Astrocyte (in vitro differentiated cells and primary cell): ENCODE data around the gene TNRC18. TPM values are rescaled to one million over a fixed set of nuclear protein-coding genes. Genes with fewer than 3 reads are reported as not detected.

Experiments
- DNase-seq: peaks from one replicate; pipeline ENCODE4 v3.0.0-alpha.2; 2010; ENCODE audit warnings: low read depth
- FAIRE-seq: peaks from 2 replicates; lab custom pipeline; 2011; peaks lifted over from hg19 to GRCh38; lab: Jason Lieb, UNC
- H2AFZ ChIP-seq: 2 replicates; pipeline ENCODE4 v1.6.0; 2012; ENCODE audit warnings: low read depth, low read length, inconsistent platforms
- H3K27ac ChIP-seq: 2 replicates; pipeline ENCODE4 v1.5.1; 2011; ENCODE audit warnings: low read depth, low read length, inconsistent platforms
- H3K27me3 ChIP-seq: 2 replicates; pipeline ENCODE4 v1.6.0; 2011; ENCODE audit warnings: low read length, inconsistent platforms; ENCODE audit not compliant: insufficient read depth
- H3K36me3 ChIP-seq: 2 replicates; pipeline ENCODE4 v1.5.1; 2011; ENCODE audit warnings: low read length, inconsistent platforms; ENCODE audit not compliant: insufficient read depth
- H3K4me1 ChIP-seq: 2 replicates; pipeline ENCODE4 v1.5.1; 2011; ENCODE audit warnings: low read length, inconsistent platforms; ENCODE audit not compliant: insufficient read depth
- H3K4me2 ChIP-seq: 2 replicates; pipeline ENCODE4 v1.6.0; 2012; ENCODE audit warnings: low read length, inconsistent platforms
- H3K4me3 ChIP-seq: 2 replicates; pipeline ENCODE4 v1.5.1; 2011; ENCODE audit warnings: low read depth, mild to moderate bottlenecking, low read length, inconsistent platforms; ENCODE audit not compliant: insufficient read depth
- H3K79me2 ChIP-seq: 2 replicates; pipeline ENCODE4 v1.6.0; 2012; ENCODE audit warnings: mild to moderate bottlenecking, low read length, inconsistent platforms; ENCODE audit not compliant: insufficient read depth
- H3K9ac ChIP-seq: 2 replicates; pipeline ENCODE4 v1.6.0; 2012; ENCODE audit warnings: mild to moderate bottlenecking, low read length, inconsistent platforms
- H3K9me3 ChIP-seq: 2 replicates; pipeline ENCODE4 v1.5.1; 2012; ENCODE audit warnings: low read depth, mild to moderate bottlenecking, low read length, inconsistent platforms; ENCODE audit not compliant: insufficient read depth
- H4K20me1 ChIP-seq: 2 replicates; pipeline ENCODE4 v1.6.0; 2012; ENCODE audit warnings: low read length, inconsistent platforms; ENCODE audit not compliant: insufficient read depth
- H3K27ac Mint-ChIP-seq: one replicate; pipeline ENCODE4 v1.8.0; 2021; ENCODE audit warnings: mild to moderate bottlenecking, mixed read lengths; ENCODE audit not compliant: unreplicated experiment
- H3K27me3 Mint-ChIP-seq: one replicate; pipeline ENCODE4 v1.8.0; 2021; ENCODE audit warnings: low read depth, mixed read lengths; ENCODE audit not compliant: unreplicated experiment
- H3K36me3 Mint-ChIP-seq: one replicate; pipeline ENCODE4 v1.8.0; 2021; ENCODE audit warnings: low read depth, mixed read lengths; ENCODE audit not compliant: unreplicated experiment
- H3K4me1 Mint-ChIP-seq: one replicate; pipeline ENCODE4 v1.8.0; 2021; ENCODE audit warnings: low read depth, mixed read lengths; ENCODE audit not compliant: unreplicated experiment
- H3K4me3 Mint-ChIP-seq: one replicate; pipeline ENCODE4 v1.8.0; 2021; ENCODE audit warnings: mild to moderate bottlenecking, moderate library complexity, mixed read lengths; ENCODE audit not compliant: unreplicated experiment
- H3K9me3 Mint-ChIP-seq: one replicate; pipeline ENCODE4 v1.8.0; 2021; ENCODE audit warnings: mild to moderate bottlenecking, mixed read lengths; ENCODE audit not compliant: unreplicated experiment
- EZH2 ChIP-seq: IDR thresholded peaks from 2 replicates; pipeline ENCODE4 v1.6.1; 2012; ENCODE audit warnings: mild to moderate bottlenecking, low read length, inconsistent platforms; ENCODE audit not compliant: insufficient read depth
- total RNA-seq: library from RNA; stranded (reverse); gene quantifications from 2 replicates; pipeline ENCODE4 v1.2.1, GENCODE V29; 2021
- TF ChIP-seq, protein P1 (sequence below): IDR thresholded peaks from 2 replicates; pipeline ENCODE4 v1.5.1; 2011; ENCODE audit warnings: low read depth, mild to moderate bottlenecking, inconsistent platforms, low read length, moderate library complexity; ENCODE audit not compliant: insufficient read depth

The TNRC18 gene
- total RNA-seq, 1 donor from 2014 or later: 84.3 TPM

DNA sequence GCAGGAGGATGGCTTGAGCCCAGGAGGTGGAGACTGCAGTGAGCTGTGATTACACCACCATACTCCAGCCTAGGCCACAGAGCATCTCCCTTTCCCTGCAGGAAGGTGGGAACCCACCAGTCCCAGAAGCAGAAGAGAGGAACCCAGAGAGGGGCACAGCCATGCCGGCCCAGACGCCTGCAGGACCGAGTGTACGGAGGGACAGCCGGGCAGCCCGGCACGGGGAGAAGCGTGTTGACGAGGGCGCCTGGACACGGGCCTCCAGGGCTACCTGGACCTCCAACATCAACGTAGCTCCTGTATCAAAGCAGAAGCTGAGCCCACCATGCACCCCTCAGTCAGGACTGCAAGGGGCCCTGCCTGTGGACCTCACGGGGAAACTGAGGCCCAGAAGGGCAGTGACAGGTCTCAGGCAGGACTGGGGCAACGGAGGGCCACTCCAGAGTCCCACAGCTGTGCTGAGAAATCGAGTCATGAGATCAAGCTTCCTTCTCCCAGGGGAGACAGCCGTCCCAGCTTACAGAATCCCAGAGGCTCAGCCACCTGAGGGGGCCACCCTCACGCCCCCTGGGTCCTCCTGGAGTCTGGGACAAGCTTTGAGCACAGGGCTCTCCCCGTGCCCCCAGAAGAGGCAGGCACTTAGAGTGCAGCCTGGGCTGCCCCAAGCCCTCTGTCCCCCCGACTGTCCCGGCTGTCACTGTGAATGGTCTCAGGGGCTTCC lies 43.1 kb downstream of the TNRC18 start:
- H3K27me3 ChIP-seq: no peaks in the 10 kb centered on the region
- no peaks in the 10 kb centered on the region for H3K36me3 ChIP-seq
- peaks cover 87% of the 10 kb centered on the region for H4K20me1 ChIP-seq
- peaks cover 10% of the 10 kb centered on the region for H3K4me1 ChIP-seq
- DNase-seq: no peak
- H3K27ac ChIP-seq: no peak overlapping the region
- Mint-ChIP-seq H3K36me3 (peaks cover 8% of the 10 kb centered on the region), H3K27ac (no peak overlapping the region), H3K9me3 (no peaks in the 10 kb centered on the region), H3K4me1 (peaks cover 2% of the 10 kb centered on the region), H3K27me3 (no peaks in the 10 kb centered on the region), H3K4me3 (no peak overlapping the region)
- H3K79me2 ChIP-seq: peaks cover 84% of the 10 kb centered on the region
- no peaks in the 10 kb centered on the region for H3K9me3 ChIP-seq
- H3K4me2 ChIP-seq: no peak overlapping the region
- H2AFZ ChIP-seq: no peak overlapping the region
- no peak for TF ChIP-seq EZH2
- TF ChIP-seq, protein P1, sequence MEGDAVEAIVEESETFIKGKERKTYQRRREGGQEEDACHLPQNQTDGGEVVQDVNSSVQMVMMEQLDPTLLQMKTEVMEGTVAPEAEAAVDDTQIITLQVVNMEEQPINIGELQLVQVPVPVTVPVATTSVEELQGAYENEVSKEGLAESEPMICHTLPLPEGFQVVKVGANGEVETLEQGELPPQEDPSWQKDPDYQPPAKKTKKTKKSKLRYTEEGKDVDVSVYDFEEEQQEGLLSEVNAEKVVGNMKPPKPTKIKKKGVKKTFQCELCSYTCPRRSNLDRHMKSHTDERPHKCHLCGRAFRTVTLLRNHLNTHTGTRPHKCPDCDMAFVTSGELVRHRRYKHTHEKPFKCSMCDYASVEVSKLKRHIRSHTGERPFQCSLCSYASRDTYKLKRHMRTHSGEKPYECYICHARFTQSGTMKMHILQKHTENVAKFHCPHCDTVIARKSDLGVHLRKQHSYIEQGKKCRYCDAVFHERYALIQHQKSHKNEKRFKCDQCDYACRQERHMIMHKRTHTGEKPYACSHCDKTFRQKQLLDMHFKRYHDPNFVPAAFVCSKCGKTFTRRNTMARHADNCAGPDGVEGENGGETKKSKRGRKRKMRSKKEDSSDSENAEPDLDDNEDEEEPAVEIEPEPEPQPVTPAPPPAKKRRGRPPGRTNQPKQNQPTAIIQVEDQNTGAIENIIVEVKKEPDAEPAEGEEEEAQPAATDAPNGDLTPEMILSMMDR: no peak
- FAIRE-seq: no peak
- no peak overlapping the region for H3K9ac ChIP-seq
- H3K4me3 ChIP-seq: no peak overlapping the region

DNA sequence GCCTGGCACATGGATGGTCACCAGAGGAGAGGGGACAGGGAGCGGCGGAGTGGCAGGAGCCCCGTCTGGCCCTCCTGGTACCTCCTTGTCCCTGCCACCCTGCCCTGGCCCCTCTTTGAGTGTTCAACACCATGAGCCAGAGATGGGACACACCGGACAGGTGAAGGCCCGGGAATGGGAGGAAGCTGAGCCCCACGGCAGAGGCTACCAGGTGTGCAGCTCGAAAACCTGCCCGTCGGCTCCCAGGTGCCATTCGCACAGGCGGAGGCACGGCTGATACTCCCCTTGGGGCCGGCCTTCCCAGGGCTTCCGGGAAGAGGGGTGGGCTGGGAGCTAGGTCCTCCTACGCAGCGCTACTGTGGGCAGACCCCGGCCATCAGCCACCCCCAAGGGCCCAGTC lies 44.1 kb downstream of the TNRC18 start:
- Mint-ChIP-seq H3K36me3 (peaks cover 7% of the 10 kb centered on the region), H3K4me1 (peaks cover 2% of the 10 kb centered on the region), H3K9me3 (no peaks in the 10 kb centered on the region), H3K27ac (no peak overlapping the region), H3K4me3 (no peak overlapping the region), H3K27me3 (no peaks in the 10 kb centered on the region)
- Histone ChIP-seq H2AFZ (no peak overlapping the region), H4K20me1 (peaks cover 92% of the 10 kb centered on the region), H3K4me3 (no peak overlapping the region), H3K4me1 (peaks cover 10% of the 10 kb centered on the region), H3K27me3 (no peaks in the 10 kb centered on the region), H3K4me2 (no peak overlapping the region), H3K36me3 (no peaks in the 10 kb centered on the region), H3K9ac (no peak overlapping the region), H3K79me2 (peaks cover 84% of the 10 kb centered on the region), H3K9me3 (no peaks in the 10 kb centered on the region), H3K27ac (no peak overlapping the region)
- DNase-seq: no peak
- no peak for FAIRE-seq
- no peak for TF ChIP-seq EZH2

DNA sequence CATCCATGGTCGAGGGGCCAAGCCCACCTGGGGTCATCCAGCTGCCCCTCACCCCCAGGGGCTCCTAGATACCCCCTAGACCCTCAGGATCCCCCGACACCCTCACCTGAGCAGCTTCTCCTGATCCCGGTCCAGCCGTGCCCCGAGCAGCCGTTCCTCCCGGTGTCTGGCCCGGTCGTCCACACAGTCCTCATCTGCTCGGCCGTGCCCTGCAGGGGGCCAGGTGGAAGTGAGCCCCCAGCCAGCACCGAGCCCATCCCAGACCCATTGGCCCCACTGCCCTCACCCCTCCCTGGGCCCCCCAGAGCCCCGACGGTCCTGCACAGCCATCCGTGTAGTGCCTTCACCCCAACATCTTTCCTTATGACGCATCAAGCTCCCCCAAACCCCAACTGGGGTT lies 45.8 kb downstream of the TNRC18 start:
- no peaks in the 10 kb centered on the region for H3K9me3 Mint-ChIP-seq
- peaks cover 12% of the 10 kb centered on the region for H3K36me3 Mint-ChIP-seq
- Histone ChIP-seq H3K4me2 (no peak overlapping the region), H3K27me3 (no peaks in the 10 kb centered on the region), H3K27ac (no peak overlapping the region), H3K4me3 (no peak overlapping the region), H4K20me1 (peaks cover 83% of the 10 kb centered on the region), H3K79me2 (peaks cover 67% of the 10 kb centered on the region), H3K36me3 (peaks cover 3% of the 10 kb centered on the region), H3K9me3 (no peaks in the 10 kb centered on the region), H2AFZ (no peak overlapping the region), H3K9ac (no peak overlapping the region), H3K4me1 (peaks cover 10% of the 10 kb centered on the region)
- H3K4me3 Mint-ChIP-seq: no peak overlapping the region
- H3K27me3 Mint-ChIP-seq: no peaks in the 10 kb centered on the region
- FAIRE-seq (no peak), DNase-seq (no peak)
- TF ChIP-seq, protein P1: no peak
- no peak for TF ChIP-seq EZH2
- peak overlapping the region; percentile 91 for H3K27ac Mint-ChIP-seq
- H3K4me1 Mint-ChIP-seq: peaks cover 2% of the 10 kb centered on the region
